ENCODE results near the gene TUBB1. TPM values are rescaled to one million over a fixed set of nuclear protein-coding genes. Genes with fewer than 3 reads are reported as not detected.

TUBB1 gene
- 0.02 to 0.03 TPM (median 0.03 TPM) in 4 of 5 replicates, not detected in the other for total RNA-seq (2022; extraction: Qiagen RNA extraction)

DNA sequence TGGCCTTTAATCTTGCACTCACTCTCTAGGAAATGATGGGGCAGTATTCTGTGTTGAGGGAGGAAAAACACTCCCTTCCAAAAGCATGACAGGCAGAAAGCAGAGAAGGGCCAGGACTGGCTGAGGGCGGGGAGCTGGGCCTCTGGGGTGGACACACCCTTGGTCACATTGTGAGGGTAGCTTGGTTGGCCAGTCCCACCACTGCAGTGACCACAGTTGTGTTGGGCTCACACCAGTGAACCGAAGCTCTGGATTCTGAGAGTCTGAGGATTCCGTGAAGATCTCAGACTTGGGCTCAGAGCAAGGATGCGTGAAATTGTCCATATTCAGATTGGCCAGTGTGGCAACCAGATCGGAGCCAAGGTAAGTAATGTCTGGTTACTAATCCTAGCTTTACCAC lies at the start of gene TUBB1:
Gene TUBB1, plus strand, starts transcription at position 213 of the 400 bp plus-strand sequence. Its CDS starts 94 bp downstream, at position 307.

DNA sequence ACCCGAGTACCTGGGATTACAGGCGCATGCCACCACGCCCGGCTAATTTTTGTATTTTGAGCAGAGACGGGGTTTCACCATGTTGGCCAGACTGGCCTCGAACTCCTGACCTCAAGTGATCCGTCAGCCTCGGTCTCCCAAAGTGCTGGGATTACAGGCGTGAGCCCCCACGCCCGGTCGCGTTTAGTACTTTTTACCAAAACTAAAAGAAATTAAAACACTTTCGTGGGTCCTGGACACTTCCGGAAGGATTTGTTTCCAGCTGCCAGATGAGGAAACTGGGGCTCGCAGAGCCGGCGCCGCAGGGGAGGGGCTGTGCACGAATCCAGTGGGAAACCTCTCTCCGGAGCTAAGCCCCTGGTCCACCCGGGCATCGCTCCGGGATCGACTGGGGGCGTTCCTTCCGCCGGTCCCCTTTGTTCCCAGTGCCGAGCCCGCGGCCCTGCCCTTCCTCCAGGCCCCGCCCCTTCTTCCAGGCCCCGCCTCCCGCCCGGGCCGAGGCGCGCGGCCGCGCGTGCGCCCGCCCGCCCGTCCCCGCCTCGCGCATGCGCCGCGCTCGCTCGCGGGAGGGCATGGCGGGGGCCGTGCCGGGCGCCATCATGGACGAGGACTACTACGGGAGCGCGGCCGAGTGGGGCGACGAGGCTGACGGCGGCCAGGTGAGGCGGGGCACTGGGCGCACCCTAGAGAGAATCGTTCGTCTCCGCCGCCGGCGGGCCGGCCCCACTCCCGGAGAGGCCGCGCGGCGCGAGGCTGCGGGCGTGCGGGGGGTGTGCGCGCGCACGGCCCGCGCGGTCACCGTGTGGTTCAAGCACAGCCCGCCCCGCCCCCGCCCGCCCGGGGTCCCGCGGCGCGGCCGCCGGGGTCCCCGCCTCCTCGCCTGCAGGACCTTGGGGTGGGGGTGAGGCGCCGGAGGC lies 38.3 kb upstream of the TUBB1 start, which contains the start of gene NELFCD:
Gene NELFCD, plus strand, starts transcription at position 546 of the 917 bp plus-strand sequence. Its CDS starts 54 bp downstream, at position 600.

DNA sequence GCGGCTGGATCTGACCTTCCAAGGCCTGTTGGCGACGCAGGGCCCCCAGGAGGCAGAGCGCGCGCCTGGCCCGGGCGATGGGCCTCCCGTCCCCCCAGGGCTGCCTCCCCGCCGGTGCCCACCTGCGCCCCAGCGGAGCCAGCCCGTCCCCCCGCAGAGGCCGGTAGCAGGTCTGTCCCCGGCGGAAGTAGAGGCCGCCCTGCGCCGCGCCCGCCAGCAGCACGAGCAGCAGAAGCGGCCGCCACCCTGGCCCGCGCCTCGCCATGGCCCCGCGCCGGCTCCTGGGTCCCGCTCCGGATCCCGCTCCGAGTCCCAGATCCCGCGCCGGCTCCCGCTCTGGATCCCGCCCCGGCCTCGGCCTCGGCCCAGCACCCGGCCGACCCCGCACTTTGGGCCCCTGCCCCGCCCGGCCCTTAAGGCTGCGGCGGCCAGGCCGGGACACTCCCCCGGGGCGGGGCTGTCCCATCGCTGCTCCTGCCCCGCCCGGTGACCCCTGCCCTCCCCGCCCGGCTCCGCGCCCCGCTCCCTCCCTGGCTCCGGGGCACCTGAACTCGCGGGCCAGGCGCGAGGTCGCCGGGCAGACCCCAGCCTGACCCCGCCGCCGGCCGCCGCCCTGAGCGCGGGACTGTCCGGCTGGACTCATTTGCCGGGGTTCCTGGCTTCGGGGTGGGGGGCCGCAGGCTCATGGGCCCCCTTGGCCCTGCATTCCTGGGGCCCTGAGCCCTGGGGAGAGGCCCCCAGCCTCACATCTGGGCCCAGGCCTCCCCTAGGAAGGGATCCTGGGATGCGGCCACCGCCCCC lies 12.2 kb upstream of the TUBB1 start, which contains the start of gene CTSZ:
Gene CTSZ, minus strand, starts transcription at position 391 of the 801 bp plus-strand sequence. Its CDS starts 126 bp downstream, at position 265.

DNA sequence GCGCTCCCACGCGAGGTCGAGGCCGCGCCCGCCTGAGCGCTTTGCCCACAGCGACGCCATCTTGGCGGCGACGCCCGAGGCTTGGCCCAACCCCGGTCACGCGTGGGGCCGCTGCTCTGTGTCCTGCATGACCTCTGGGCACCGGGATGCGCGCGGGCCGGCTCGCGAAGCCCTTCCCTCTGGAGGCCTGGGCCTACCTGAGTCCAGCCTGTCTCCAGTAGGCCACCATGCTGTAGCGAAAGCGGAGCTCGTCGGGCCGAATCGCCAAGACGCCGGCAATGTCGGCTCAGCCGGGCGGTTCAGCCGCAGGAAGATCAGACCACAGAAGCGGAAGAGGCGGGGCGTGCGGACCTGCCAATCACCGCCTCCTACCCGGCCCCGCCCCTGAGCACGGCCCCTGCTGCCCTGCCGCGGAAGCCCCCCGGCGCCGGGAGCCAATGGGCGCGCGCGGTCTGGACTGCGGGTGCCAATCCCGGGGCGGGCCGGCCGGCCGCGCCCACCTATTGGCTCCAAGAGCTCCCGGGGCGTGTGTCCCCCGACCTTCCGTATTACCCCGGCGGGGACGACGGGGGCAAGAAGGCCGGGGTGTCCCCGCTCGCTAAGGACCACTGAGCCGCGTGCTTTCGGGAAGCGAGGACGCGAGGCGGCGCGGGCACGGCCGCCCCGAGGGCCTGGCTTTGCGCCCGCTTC lies 12.9 kb downstream of the TUBB1 start, which contains the start of gene ATP5F1E:
Gene ATP5F1E, minus strand, starts transcription at position 313 of the 690 bp plus-strand sequence. Its CDS starts 84 bp downstream, at position 229.

DNA sequence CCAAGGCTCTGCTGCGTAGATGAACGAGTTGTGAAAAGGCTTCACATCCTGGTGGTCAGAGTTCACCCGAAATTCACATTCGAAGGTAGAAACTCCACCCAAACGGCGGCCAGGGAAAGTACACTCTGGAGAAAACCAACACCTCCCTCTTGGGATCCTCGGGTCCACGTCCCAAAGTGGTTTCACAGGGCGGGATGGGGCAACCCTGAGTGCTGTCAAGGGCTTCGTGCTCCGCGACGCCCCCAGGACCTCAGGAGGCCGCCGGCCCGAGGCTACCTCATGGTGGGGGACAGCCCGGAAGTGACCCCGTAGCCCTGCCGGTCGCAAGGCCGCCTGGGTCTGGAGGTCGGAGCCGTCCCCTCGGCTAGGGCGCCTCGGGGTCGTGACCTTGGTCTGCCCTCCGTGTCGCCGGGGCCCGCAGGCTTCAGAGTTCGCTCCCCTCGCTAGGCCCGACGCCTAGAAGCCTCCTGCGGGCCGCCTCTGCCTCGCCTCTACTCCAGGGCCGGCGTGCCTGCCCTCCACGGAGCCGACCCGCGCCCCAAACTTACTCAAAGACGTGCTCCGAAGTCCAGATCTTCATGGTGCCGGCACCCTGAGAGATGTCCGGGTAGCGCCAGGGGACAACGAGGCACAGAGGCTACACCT lies 23.0 kb downstream of the TUBB1 start, which contains the start of gene PRELID3B:
Gene PRELID3B, minus strand, starts transcription at position 636 of the 645 bp plus-strand sequence. Its CDS starts 56 bp downstream, at position 580.

Other genes with a start within 250 kb of the TUBB1 start
- not detected in 5 replicates for gene GNAS-AS1, start 168.5 kb upstream of the TUBB1 start, total RNA-seq (2022; extraction: Qiagen RNA extraction)
- 686 to 769 TPM (median 723 TPM) in 5 replicates for gene GNAS, start 166.7 kb upstream of the TUBB1 start, total RNA-seq (2022; extraction: Qiagen RNA extraction)
- 43.2 to 46.0 TPM (median 44.6 TPM) in 5 replicates for gene NELFCD, start 38.2 kb upstream of the TUBB1 start, total RNA-seq (2022; extraction: Qiagen RNA extraction)
- gene CTSZ, start 12.2 kb upstream of the TUBB1 start, total RNA-seq (2022; extraction: Qiagen RNA extraction) = 155 to 197 TPM (median 192 TPM) in 5 replicates
- 90.2 to 115 TPM (median 95.0 TPM) in 5 replicates for gene ATP5F1E, start 12.9 kb downstream of the TUBB1 start, total RNA-seq (2022; extraction: Qiagen RNA extraction)
- 53.2 to 66.6 TPM (median 56.9 TPM) in 5 replicates for gene PRELID3B, start 23.4 kb downstream of the TUBB1 start, total RNA-seq (2022; extraction: Qiagen RNA extraction)
- gene ZNF831, start 144.4 kb downstream of the TUBB1 start, total RNA-seq (2022; extraction: Qiagen RNA extraction) = not detected in 5 replicates